Mesenchymal stem cell (in vitro differentiated cells and primary cell): ENCODE measurements around the gene TCP11L2.
"Not testable (repeated sequence)": the region's sequence is repeated elsewhere in the genome, so short reads cannot be mapped to it uniquely, and the experiment has no call there.

Source experiments
- DNase-seq: peaks from one replicate; pipeline ENCODE4 v3.0.0-alpha.2; 2013
- H2AFZ ChIP-seq: one replicate; pipeline ENCODE4 v1.6.1; 2013; ENCODE audit warnings: low read depth, mild to moderate bottlenecking, control low read depth, inconsistent platforms, low read length, moderate library complexity
- H2AK5ac ChIP-seq: 2 replicates; pipeline ENCODE4 v1.6.1; 2013; ENCODE audit warnings: low read length, moderate library complexity, mild to moderate bottlenecking, inconsistent platforms; ENCODE audit not compliant: severe bottlenecking
- H2BK120ac ChIP-seq: one replicate; pipeline ENCODE4 v1.6.1; 2013; ENCODE audit warnings: low read depth, mild to moderate bottlenecking, inconsistent platforms, low read length, moderate library complexity
- H2BK12ac ChIP-seq, 2 experiments: one replicate each; pipeline ENCODE4 v1.6.1; 2013; ENCODE audit warnings: inconsistent platforms in 2 of 2, low read length in 2 of 2, mild to moderate bottlenecking in 2 of 2, moderate library complexity in 2 of 2, control low read depth in 1 of 2
- H2BK15ac ChIP-seq: one replicate; pipeline ENCODE4 v1.6.1; 2013; ENCODE audit warnings: mild to moderate bottlenecking, low read depth, inconsistent platforms; ENCODE audit not compliant: poor library complexity, severe bottlenecking
- H2BK5ac ChIP-seq: 2 replicates; pipeline ENCODE4 v1.6.1; 2013; ENCODE audit warnings: low read depth, mild to moderate bottlenecking, low read length, control low read depth, inconsistent platforms; ENCODE audit not compliant: poor library complexity, severe bottlenecking
- H3K14ac ChIP-seq, 2 experiments: one replicate each; pipeline ENCODE4 v1.6.1; 2013; ENCODE audit warnings: inconsistent platforms in 2 of 2, low read length in 2 of 2, control low read depth in 1 of 2, mild to moderate bottlenecking in 1 of 2, moderate library complexity in 1 of 2
- H3K18ac ChIP-seq, 2 experiments: one replicate each; pipeline ENCODE4 v1.6.1; 2013; ENCODE audit warnings: inconsistent platforms in 2 of 2, low read length in 2 of 2, control low read depth in 1 of 2, low read depth in 1 of 2, mild to moderate bottlenecking in 1 of 2
- H3K23ac ChIP-seq, 2 experiments: one replicate each; pipeline ENCODE4 v1.6.1; 2013; ENCODE audit warnings: inconsistent platforms in 2 of 2, low read length in 2 of 2, mild to moderate bottlenecking in 2 of 2, moderate library complexity in 2 of 2, control low read depth in 1 of 2
- H3K27ac ChIP-seq: 2 replicates; pipeline ENCODE4 v1.5.1; 2013; ENCODE audit warnings: mild to moderate bottlenecking, moderate library complexity, low read length, control low read depth, inconsistent platforms; ENCODE audit not compliant: poor library complexity, severe bottlenecking
- H3K27me3 ChIP-seq, 2 experiments: 2 replicates each; pipeline versions ENCODE4 v1.6.1 to v1.7.0; 2013; ENCODE audit warnings: low read length in 2 of 2, mild to moderate bottlenecking in 2 of 2, moderate library complexity in 2 of 2, control low read depth in 1 of 2, inconsistent platforms in 1 of 2; ENCODE audit not compliant: control insufficient read depth in 1 of 2, insufficient read depth in 1 of 2
- H3K36me3 ChIP-seq, 2 experiments: 2 replicates each; pipeline versions ENCODE4 v1.6.1 to v1.7.0; 2013; ENCODE audit warnings: low read length in 2 of 2, control low read depth in 1 of 2, inconsistent platforms in 1 of 2, low read depth in 1 of 2, mild to moderate bottlenecking in 1 of 2; ENCODE audit not compliant: insufficient read depth in 2 of 2, control insufficient read depth in 1 of 2
- H3K4ac ChIP-seq, 2 experiments: one replicate each; pipeline ENCODE4 v1.6.1; 2013; ENCODE audit warnings: inconsistent platforms in 2 of 2, low read length in 2 of 2, mild to moderate bottlenecking in 2 of 2, moderate library complexity in 2 of 2, control low read depth in 1 of 2, low read depth in 1 of 2
- H3K4me1 ChIP-seq: 2 replicates; pipeline ENCODE4 v1.6.1; 2013; ENCODE audit warnings: low read depth, low read length, control low read depth; ENCODE audit not compliant: control insufficient read depth, insufficient read depth
- H3K4me2 ChIP-seq: 2 replicates; pipeline ENCODE4 v1.6.1; 2013; ENCODE audit warnings: low read length, mild to moderate bottlenecking, inconsistent platforms; ENCODE audit not compliant: poor library complexity, severe bottlenecking
- H3K4me3 ChIP-seq, 2 experiments: 2 replicates each; pipeline versions ENCODE4 v1.5.1 to v1.7.0; 2013; ENCODE audit warnings: low read length in 2 of 2, mild to moderate bottlenecking in 2 of 2, control low read depth in 1 of 2, low read depth in 1 of 2; ENCODE audit not compliant: insufficient read depth in 1 of 2
- H3K79me1 ChIP-seq: replicated peaks from 2 replicates; pipeline ENCODE4 v1.6.1; 2013; ENCODE audit warnings: mild to moderate bottlenecking, control low read depth, low read length, inconsistent platforms; ENCODE audit not compliant: poor library complexity, severe bottlenecking
- H3K9ac ChIP-seq: 2 replicates; pipeline ENCODE4 v1.7.0; 2013; ENCODE audit warnings: mild to moderate bottlenecking, low read length, moderate library complexity
- H3K9me3 ChIP-seq: 2 replicates; pipeline ENCODE4 v1.7.0; 2013; ENCODE audit warnings: mild to moderate bottlenecking, low read length; ENCODE audit not compliant: control insufficient read depth
- H4K8ac ChIP-seq: one replicate; pipeline ENCODE4 v1.6.1; 2013; ENCODE audit warnings: inconsistent platforms, mild to moderate bottlenecking, low read length, moderate library complexity
- H4K91ac ChIP-seq: one replicate; pipeline ENCODE4 v1.6.1; 2013; ENCODE audit warnings: mild to moderate bottlenecking, low read length, inconsistent platforms
- WGBS: methylation state at CpG from one replicate; pipeline ENCODE4 v1.1.7; 2013; ENCODE audit warnings: mixed read lengths; 5-methylcytosine and 5-hydroxymethylcytosine counted together

Gene TCP11L2

GRCh38 chr12:106309671-106310505 lies 7.4 kb downstream of the TCP11L2 start:
- no peak overlapping the region for H3K4me2 ChIP-seq

DNA sequence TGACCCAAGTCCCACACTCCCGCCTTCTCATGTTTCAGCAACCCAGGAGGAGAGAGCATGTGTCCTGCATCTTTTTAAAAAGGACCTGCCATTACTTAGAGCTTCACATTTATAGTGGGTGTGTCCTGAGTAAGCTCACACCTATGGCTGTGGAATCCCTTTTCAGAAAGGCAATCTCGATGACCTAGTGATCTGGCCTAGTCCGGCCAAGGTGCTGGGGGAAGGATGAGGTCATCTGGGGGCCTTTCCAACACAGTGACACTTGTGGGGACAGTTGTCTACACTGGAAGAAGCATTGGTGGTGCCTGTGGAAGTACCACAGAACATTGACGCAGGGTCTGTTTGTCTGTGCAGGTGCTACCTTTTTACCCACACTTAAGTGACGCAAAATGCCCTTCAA lies 8.2 kb downstream of the TCP11L2 start:
- Histone ChIP-seq H3K4me1 (peaks cover 11% of the 10 kb centered on the region), H3K4ac (no peak overlapping the region), H2BK12ac (no peak overlapping the region), H2AK5ac (peak overlapping the region; percentile 28), H2BK5ac (no peak overlapping the region), H3K36me3 (peaks cover 6 to 36% of the 10 kb centered on the region in 2 experiments), H2BK120ac (no peak overlapping the region), H3K27me3 (no peaks in the 10 kb centered on the region), H3K9me3 (no peaks in the 10 kb centered on the region), H3K79me1 (peaks cover under 1% of the 10 kb centered on the region), H4K91ac (no peak overlapping the region), H2AFZ (no peak overlapping the region), H3K14ac (no peak overlapping the region), H3K18ac (no peak overlapping the region), H3K4me2 (no peak overlapping the region), H3K4me3 (no peak overlapping the region), H3K23ac (no peak overlapping the region), H3K27ac (no peak overlapping the region), H4K8ac (no peak overlapping the region), H3K9ac (no peak overlapping the region), H2BK15ac (no peak overlapping the region)
- WGBS: 86% methylated on average over 4 of the region's 5 CpGs
- DNase-seq: no peak

More at GRCh38 chr12:106309671-106310505, 7.4 kb downstream of the TCP11L2 start:
- Histone ChIP-seq H3K14ac (no peak overlapping the region), H3K9me3 (no peaks in the 10 kb centered on the region), H2BK12ac (no peak overlapping the region), H2BK15ac (no peak overlapping the region), H2AK5ac (peak overlapping the region; percentile 98), H3K27me3 (no peaks in the 10 kb centered on the region), H3K4me3 (no peak overlapping the region), H2AFZ (no peak overlapping the region), H2BK120ac (no peak overlapping the region), H3K18ac (peak overlapping the region in 1 of 2 experiments; percentile 35), H3K4me1 (peaks cover 11% of the 10 kb centered on the region), H3K36me3 (peaks cover 4 to 28% of the 10 kb centered on the region in 2 experiments), H2BK5ac (peak overlapping the region; percentile 91), H3K23ac (no peak overlapping the region), H3K4ac (no peak overlapping the region), H3K9ac (no peak overlapping the region), H4K8ac (no peak overlapping the region), H4K91ac (no peak overlapping the region), H3K79me1 (peaks cover 6% of the 10 kb centered on the region), H3K27ac (peak overlapping the region; percentile 95)
- DNase-seq: peak; percentile 60
- 66% methylated on average over 5 of the region's 7 CpGs for WGBS

DNA sequence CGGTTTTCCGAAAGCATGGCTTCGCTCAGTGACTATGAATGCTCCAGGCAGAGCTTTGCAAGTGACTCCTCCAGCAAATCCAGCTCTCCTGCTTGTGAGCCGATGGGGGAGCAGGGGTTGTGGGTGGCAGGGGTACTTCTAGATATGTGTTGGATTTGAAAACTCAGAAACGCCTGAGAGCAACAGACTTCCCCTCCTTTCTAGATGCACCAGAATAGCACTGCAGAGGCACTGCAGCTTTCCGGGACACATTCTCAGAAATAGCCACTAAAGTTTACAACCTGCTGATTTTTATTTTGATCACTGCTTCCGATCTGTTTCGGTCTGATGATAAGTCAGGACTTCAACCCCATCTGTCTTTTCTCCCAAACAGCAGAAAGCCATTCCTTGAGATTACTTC lies 8.6 kb downstream of the TCP11L2 start:
- Histone ChIP-seq H3K9ac (no peak overlapping the region), H2AK5ac (peak overlapping the region; percentile 28)
- DNase-seq: no peak

DNA sequence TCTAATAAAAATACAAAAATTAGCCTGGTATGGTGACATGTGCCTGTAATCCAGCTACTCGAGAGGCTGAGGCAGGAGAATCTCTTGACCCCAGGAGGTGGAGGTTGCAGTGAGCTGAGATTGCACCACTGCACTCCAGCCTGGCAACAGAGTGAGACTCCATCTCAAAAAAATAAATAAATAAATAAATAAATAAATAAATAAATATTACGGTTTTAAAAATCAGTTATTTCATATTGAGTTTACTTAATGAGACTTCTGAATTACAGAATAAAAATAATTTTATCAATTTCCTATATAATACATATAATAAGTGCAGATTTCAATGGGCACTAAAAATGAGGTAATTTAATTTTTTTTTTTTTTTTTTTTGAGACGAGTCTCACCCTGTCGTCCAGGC lies 10.9 kb downstream of the TCP11L2 start:
- H2BK15ac ChIP-seq, H3K4me2 ChIP-seq, H3K4ac ChIP-seq, DNase-seq, H3K14ac ChIP-seq, H4K8ac ChIP-seq, H2BK120ac ChIP-seq, H2AFZ ChIP-seq, H3K4me3 ChIP-seq, H3K9me3 ChIP-seq, H3K27ac ChIP-seq, H2BK12ac ChIP-seq, H2AK5ac ChIP-seq, H4K91ac ChIP-seq, H3K23ac ChIP-seq, H3K79me1 ChIP-seq, H2BK5ac ChIP-seq, H3K9ac ChIP-seq, H3K27me3 ChIP-seq, H3K18ac ChIP-seq: not testable (repeated sequence)
- H3K4me1 ChIP-seq: peaks cover 11% of the 10 kb centered on the region
- WGBS: 88% methylated on average over 1 of the region's 4 CpGs
- H3K36me3 ChIP-seq: peaks cover 12 to 59% of the 10 kb centered on the region in 2 experiments

More for the DNA sequence above, 8.6 kb downstream of the TCP11L2 start:
- H3K23ac ChIP-seq: no peak overlapping the region
- no peak overlapping the region for H2BK120ac ChIP-seq
- no peak overlapping the region for H3K4ac ChIP-seq
- no peak overlapping the region for H2BK5ac ChIP-seq
- H3K9me3 ChIP-seq: no peaks in the 10 kb centered on the region
- H3K27me3 ChIP-seq: no peaks in the 10 kb centered on the region
- no peak overlapping the region for H3K27ac ChIP-seq
- no peaks in the 10 kb centered on the region for H3K79me1 ChIP-seq
- no peak overlapping the region for H3K18ac ChIP-seq
- H3K14ac ChIP-seq: no peak overlapping the region
- peak overlapping the region in 1 of 2 experiments; percentile 6 for H2BK12ac ChIP-seq
- peaks cover 11% of the 10 kb centered on the region for H3K4me1 ChIP-seq
- no peak overlapping the region for H2BK15ac ChIP-seq
- no peak overlapping the region for H4K91ac ChIP-seq
- H3K4me3 ChIP-seq: no peak overlapping the region
- no peak overlapping the region for H4K8ac ChIP-seq
- H3K4me2 ChIP-seq: no peak overlapping the region
- peaks cover 6 to 41% of the 10 kb centered on the region in 2 experiments for H3K36me3 ChIP-seq
- 93% methylated on average over 8 of the region's 8 CpGs for WGBS
- H2AFZ ChIP-seq: no peak overlapping the region
